Stimulated activated CD8-positive, alpha-beta memory T cell treated with anti-CD3 and anti-CD28 coated beads, Interleukin-2, amount 100 ng/mL, for 1 hour (primary cell): ENCODE measurements around the gene CEP104.

Experiments
- DNase-seq, 2 donors: peaks; one replicate each; pipeline ENCODE4 v3.0.0-alpha.2; 2020; ENCODE audit warnings: low read depth in 2 of 2

CEP104 gene

GRCh38 chr1:3762873-3763228, 94.2 kb downstream of the CEP104 start:
- DNase-seq = no peak

GRCh38 chr1:3762151-3762872, 94.7 kb downstream of the CEP104 start:
- no peak for DNase-seq
